Caki2 (cell line): ENCODE data around the gene ZNF425. TPM values are rescaled to one million over a fixed set of nuclear protein-coding genes. Genes with fewer than 3 reads are reported as not detected.
"Not testable (repeated sequence)": the region's sequence is repeated elsewhere in the genome, so short reads cannot be mapped to it uniquely, and the experiment has no call there.

Experiments
- DNase-seq: peaks from one replicate; pipeline ENCODE4 v3.0.0-alpha.2; 2015; ENCODE audit warnings: low read depth
- in situ Hi-C: cut with HindIII; loops from 2 replicates; pipeline ENCODE4 v1.10.0; 2016; ENCODE audit warnings: low sequenced_read_pairs, low pct_unique_long_range_greater_than_20kb, mixed read lengths
- total RNA-seq: library from RNA; depleted of rRNA; stranded (reverse); fragments of >200 nt; shearing (Covaris generic); gene quantifications from 2 replicates; pipeline ENCODE4 v1.2.3, GENCODE V29; 2014; ENCODE audit warnings: low replicate concordance

ZNF425 gene
- total RNA-seq, 1 experiment from 2014 or later, result 7.1 TPM

DNA sequence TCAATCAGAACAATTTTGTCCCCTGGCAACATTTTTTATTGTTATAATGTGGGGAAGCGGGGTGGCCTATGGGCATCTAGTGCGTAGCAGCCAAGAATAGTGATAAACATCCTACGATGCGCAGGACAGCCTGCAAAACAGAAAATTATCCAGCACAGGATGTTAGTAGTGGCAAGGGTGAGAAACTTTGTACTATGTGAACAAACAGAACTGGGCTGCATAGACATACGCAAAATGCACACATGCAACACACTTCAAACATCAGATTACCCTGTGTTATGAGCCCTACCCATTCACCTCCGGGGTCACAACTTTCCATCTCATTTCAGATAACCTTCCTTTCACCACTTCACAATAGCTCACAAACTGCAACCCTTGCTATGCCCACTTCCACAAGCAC, 38.7 kb downstream of the ZNF425 start:
- in situ Hi-C loops, result no loop called here
- no peak for DNase-seq

GRCh38 chr7:149085866-149086265, 40.3 kb downstream of the ZNF425 start:
- in situ Hi-C loops, result no loop called here

GRCh38 chr7:149084407-149084806, 41.7 kb downstream of the ZNF425 start:
- DNase-seq, result no peak
- in situ Hi-C loops, result no loop called here

More at GRCh38 chr7:149085866-149086265, 40.3 kb downstream of the ZNF425 start:
- no peak for DNase-seq

DNA sequence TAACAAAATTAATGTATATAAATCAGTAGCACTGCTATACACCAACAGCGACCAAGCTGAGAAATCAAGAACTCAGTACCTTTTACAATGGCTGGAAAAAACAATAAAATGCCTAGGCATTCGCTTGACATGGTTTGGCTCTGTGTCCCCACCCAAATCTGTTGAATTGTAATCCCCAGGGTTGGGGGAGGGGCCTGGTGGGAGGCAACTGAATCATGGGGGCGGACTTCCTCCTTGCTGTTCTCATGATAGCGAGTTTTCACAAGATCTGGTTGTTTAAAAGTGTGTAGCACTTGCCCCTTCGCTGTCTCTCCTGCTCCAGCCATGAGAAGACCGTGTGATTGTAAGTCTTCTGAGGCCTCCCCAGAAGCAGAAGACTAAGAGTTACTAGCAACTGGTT, 44.2 kb downstream of the ZNF425 start:
- no peak for DNase-seq
- in situ Hi-C loops, result no loop called here

DNA sequence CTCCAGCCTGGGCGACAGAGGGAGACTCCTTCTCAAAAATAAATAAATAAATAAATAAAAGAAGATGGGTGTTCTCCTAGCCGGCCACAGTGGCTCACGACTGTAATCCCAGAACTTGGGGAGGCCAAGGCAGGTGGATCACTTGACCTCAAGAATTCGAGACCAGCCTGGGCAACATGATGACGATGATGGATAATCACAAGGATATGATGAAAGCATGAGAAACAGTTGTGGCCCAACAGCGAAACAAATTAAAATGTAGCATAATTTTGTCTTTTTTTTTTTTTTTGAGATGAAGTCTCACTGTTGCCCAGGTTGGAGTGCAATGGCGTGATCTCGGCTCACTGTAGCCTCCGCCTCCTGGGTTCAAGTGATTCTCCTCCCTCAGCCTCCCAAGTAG, 48.5 kb downstream of the ZNF425 start:
- no peak for DNase-seq
- in situ Hi-C loops, result no loop called here

GRCh38 chr7:149075286-149075685, 50.8 kb downstream of the ZNF425 start:
- in situ Hi-C loops, result no loop called here
- no peak for DNase-seq

GRCh38 chr7:149074116-149074885, 51.8 kb downstream of the ZNF425 start:
- in situ Hi-C loops, result no loop called here
- DNase-seq, result no peak

- no peak for DNase-seq
- in situ Hi-C loops, result no loop called here
These were observed 53.7 kb downstream of the ZNF425 start for GRCh38 chr7:149072438-149072775.

- DNase-seq, result no peak
- in situ Hi-C loops, result no loop called here
These were observed 54.3 kb downstream of the ZNF425 start for GRCh38 chr7:149071641-149072437.

DNA sequence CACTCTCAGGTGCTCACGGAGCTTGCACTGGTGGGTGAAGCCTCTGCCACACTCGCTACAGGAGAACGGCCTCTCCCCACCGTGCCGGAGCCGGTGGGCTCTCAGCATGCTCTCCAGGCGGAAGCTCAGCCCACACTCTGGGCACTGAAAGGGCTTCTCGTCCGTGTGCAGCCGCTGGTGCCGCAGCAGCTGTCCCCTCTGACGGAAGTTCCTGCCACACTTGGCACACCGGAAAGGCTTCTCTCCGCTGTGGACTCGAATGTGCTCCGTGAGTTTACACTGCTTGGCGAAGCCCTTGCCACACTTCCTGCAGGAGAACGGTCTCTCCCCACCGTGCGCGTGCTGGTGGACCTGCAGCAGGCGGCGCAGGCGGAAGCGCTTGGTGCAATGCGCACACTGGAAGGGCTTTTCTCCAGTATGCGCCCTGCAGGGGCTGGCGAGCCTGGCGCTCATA, 54.9 kb downstream of the ZNF425 start:
- in situ Hi-C loops, result no loop called here

DNA sequence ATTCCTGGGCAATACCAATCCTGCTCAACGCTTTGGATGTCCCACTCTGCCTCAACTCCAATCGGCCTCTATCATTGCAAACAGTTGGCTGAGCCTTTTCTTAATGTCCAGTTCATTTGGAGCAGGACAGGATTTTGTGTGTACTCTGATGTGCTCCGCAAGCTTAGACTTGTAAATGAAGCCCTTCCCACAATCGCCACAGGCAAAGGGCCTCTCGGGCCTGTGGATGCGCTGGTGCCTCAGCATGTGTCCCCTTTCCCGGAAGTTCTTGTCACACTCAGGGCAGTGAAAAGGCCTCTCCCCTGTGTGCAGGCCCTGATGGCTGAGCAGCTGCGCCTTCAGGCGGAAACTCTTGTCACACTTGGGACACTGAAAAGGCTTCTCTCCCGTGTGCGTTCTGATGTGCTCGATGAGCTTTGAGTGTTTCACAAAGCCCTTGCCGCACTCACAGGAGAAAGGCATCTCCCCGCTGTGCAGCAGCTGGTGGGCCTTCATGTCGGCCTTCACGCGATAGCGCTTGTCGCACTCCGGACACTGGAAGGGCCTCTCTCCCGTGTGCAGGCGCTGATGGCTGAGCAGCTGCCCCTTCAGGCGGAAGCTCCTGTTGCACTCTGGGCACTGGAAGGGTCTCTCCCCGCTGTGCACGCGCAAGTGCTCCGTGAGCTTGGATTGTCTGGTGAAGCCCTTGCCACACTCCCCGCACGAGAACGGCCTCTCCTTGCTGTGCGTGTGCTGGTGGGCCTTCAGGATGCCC, 55.6 kb downstream of the ZNF425 start:
- in situ Hi-C loops, result no loop called here
- no peak for DNase-seq

More for the DNA sequence above, 54.9 kb downstream of the ZNF425 start:
- no peak for DNase-seq

DNA sequence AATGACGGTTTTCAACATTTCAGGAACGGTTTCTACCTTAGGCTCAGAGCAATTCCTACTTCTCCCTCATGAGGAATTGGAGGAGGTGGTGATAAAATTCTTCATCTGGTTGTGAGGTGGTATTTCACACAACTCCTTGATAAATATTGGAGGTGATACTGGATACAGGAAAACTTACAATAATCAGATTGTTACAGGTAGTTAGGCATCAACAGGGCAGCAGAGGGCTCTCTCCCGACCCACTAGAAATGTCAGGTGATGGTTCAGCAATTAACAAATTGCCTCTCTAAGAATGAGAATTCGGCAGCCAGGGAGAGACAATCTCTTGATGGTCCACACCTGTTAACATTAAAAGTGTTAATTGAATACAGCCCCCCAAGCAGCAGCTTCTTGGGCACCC, 58.3 kb downstream of the ZNF425 start:
- DNase-seq, result peak; percentile 7
- in situ Hi-C loops, result no loop called here

GRCh38 chr7:149063476-149063875, 62.6 kb downstream of the ZNF425 start:
- in situ Hi-C loops, result no loop called here
- no peak for DNase-seq

DNA sequence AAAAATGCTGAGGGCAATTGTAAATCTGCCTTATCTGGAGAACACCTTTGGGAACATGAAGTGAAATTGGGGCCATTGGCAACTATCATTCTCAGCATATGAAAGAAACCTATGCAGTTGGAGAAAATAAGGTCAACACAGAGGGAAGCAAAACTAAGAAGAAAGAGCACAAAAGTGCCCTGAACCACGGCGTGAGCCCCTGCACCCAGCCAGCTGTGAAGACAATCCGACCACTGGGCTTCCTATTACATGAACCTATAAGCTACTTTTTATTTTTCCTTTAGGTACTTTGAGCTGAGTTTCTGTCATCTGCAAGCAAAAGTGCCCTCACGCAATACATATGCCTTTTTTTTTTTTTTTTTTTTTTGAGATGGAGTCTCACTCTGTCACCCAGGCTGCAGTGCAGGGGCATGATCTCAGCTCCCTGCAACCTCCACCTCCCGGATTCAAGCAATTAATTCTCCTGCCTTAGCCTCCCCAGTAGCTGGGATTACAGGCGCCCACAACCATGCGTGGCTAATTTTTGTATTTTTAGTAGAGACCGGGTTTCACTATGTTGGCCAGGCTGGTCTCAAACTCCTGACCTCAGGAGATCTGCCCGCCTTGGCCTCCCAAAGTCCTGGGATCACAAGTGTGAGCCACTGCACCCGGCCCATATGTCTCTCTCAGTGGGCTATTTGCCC, 63.8 kb downstream of the ZNF425 start:
- in situ Hi-C loops, DNase-seq: not testable (repeated sequence)

- in situ Hi-C loops, result no loop called here
- DNase-seq, result no peak
These were observed 66.0 kb downstream of the ZNF425 start for GRCh38 chr7:149060156-149060555.

GRCh38 chr7:149053885-149054284, 72.2 kb downstream of the ZNF425 start:
- no peak for DNase-seq
- in situ Hi-C loops, result no loop called here

GRCh38 chr7:149053384-149053783, 72.7 kb downstream of the ZNF425 start:
- DNase-seq, result no peak
- in situ Hi-C loops, result no loop called here
